ENCODE measurements around the gene GPR137C. TPM values are rescaled to one million over a fixed set of nuclear protein-coding genes. Genes with fewer than 3 reads are reported as not detected.

The GPR137C gene
- total RNA-seq, 3 donors from 2014 or later (not counting 1 experiment from before 2014, with no cell fraction given), result 0.42 to 1.4 (median 0.57) TPM

DNA sequence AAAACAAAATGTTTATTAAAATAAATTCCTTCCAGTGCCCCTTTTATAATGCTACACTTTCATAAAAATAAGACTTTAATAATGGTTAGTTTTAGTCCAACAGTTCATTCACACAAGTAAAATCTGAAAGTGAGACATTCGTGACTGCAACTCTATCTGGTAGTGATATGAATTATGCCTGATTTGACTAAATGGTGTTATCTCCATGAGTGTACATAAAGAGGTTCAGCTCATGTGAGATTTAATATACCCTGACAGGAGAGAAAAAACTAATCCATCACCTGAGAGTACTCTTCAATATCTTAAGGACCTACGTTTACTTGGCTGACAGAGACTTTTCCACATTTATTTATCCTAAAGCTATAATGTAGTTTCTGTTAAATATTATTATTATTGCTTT is 108.7 kb downstream of the GPR137C start:
- H3K36me3 Mint-ChIP-seq, result no peaks in the 10 kb centered on the region
- DNase-seq, result no peak
- Histone ChIP-seq H3K4me3 (ENCODE audit: low read length) (no peak overlapping the region), H3K36me3 (ENCODE audit: control insufficient read depth, insufficient read depth, low read length) (peaks cover 31% of the 10 kb centered on the region), H3K27ac (ENCODE audit: low read length) (no peak overlapping the region), H3K9me3 (ENCODE audit: control insufficient read depth, insufficient read depth, low read length) (no peaks in the 10 kb centered on the region), H3K27me3 (ENCODE audit: control insufficient read depth, insufficient read depth, low read length) (no peaks in the 10 kb centered on the region), H3K4me1 (ENCODE audit: control insufficient read depth, insufficient read depth, low read length) (no peaks in the 10 kb centered on the region)
- intact Hi-C loops (cut with micrococcal nuclease), result no loop called here
- 100% methylated on average over 1 of the region's 2 CpGs for WGBS (ENCODE audit: insufficient coverage)
- H3K4me3 Mint-ChIP-seq, result no peak overlapping the region
- no peaks in the 10 kb centered on the region for H3K9me3 Mint-ChIP-seq
- ATAC-seq, result no peak
- H3K4me1 Mint-ChIP-seq, result no peaks in the 10 kb centered on the region
- TF ChIP-seq, protein P1, sequence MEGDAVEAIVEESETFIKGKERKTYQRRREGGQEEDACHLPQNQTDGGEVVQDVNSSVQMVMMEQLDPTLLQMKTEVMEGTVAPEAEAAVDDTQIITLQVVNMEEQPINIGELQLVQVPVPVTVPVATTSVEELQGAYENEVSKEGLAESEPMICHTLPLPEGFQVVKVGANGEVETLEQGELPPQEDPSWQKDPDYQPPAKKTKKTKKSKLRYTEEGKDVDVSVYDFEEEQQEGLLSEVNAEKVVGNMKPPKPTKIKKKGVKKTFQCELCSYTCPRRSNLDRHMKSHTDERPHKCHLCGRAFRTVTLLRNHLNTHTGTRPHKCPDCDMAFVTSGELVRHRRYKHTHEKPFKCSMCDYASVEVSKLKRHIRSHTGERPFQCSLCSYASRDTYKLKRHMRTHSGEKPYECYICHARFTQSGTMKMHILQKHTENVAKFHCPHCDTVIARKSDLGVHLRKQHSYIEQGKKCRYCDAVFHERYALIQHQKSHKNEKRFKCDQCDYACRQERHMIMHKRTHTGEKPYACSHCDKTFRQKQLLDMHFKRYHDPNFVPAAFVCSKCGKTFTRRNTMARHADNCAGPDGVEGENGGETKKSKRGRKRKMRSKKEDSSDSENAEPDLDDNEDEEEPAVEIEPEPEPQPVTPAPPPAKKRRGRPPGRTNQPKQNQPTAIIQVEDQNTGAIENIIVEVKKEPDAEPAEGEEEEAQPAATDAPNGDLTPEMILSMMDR (IDR thresholded peaks at IDR 0.05), result no peak
- H3K27me3 Mint-ChIP-seq (ENCODE audit: low read depth in 2 of 2), result no peaks in the 10 kb centered on the region
- no peak overlapping the region for H3K27ac Mint-ChIP-seq

DNA sequence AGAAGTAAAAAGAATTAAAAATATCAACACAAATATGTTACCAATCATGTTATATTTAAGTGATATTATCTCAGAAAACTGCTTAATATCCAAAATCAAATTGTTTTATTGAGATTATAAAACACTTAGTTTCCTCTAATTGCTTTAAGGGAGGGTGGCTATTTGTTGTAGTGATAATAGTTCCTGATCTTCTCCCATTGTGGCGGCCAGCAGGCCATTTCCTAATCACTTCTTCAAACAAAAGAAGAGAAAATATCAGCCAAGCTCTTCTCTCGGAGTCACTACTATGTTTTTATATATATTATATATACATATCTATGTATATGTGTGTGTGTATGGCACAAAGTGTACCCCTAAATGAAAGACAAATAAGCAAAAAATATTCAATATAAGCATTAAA is 111.2 kb downstream of the GPR137C start:
- Mint-ChIP-seq H3K36me3 (no peaks in the 10 kb centered on the region), H3K4me1 (no peaks in the 10 kb centered on the region), H3K4me3 (no peak overlapping the region), H3K27me3 (ENCODE audit: low read depth in 2 of 2) (no peaks in the 10 kb centered on the region), H3K9me3 (no peaks in the 10 kb centered on the region), H3K27ac (no peak overlapping the region)
- no CpG with 5 or more reads among the region's 2 CpGs for WGBS (ENCODE audit: insufficient coverage)
- intact Hi-C loops (cut with micrococcal nuclease), result no loop called here
- no peaks in the 10 kb centered on the region for H3K4me1 ChIP-seq (ENCODE audit: control insufficient read depth, insufficient read depth, low read length)
- ATAC-seq (no peak), DNase-seq (no peak)
- peaks cover 28% of the 10 kb centered on the region for H3K36me3 ChIP-seq (ENCODE audit: control insufficient read depth, insufficient read depth, low read length)
- no peak overlapping the region for H3K4me3 ChIP-seq (ENCODE audit: low read length)
- no peaks in the 10 kb centered on the region for H3K27me3 ChIP-seq (ENCODE audit: control insufficient read depth, insufficient read depth, low read length)
- no peak overlapping the region for H3K27ac ChIP-seq (ENCODE audit: low read length)
- TF ChIP-seq, protein P1 (IDR thresholded peaks at IDR 0.05), result no peak
- no peaks in the 10 kb centered on the region for H3K9me3 ChIP-seq (ENCODE audit: control insufficient read depth, insufficient read depth, low read length)

DNA sequence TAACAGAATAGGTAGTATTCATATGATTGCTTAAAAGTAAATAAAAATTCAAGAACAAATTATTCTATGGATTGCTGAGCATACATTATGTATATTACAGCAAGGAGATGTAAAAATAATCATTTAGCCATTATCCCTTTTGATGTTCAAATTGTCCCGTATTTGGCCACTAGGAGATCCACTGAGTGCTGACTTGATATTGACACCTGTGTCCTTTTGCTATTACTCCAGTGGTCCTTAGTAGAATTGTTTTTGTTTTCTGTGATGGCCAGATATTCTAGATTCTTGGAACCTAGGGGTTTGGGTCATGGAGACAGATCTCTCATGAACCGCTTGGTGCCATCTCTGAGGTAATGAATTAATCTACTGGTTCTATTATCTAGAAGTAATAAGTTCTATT is 126.0 kb downstream of the GPR137C start:
- no peaks in the 10 kb centered on the region for H3K4me1 ChIP-seq (ENCODE audit: control insufficient read depth, insufficient read depth, low read length)
- TF ChIP-seq, protein P1 (IDR thresholded peaks at IDR 0.05), result no peak
- intact Hi-C loops (cut with micrococcal nuclease), result no loop called here
- H3K9me3 ChIP-seq (ENCODE audit: control insufficient read depth, insufficient read depth, low read length), result no peaks in the 10 kb centered on the region
- H3K36me3 ChIP-seq (ENCODE audit: control insufficient read depth, insufficient read depth, low read length), result peaks cover 36% of the 10 kb centered on the region
- no peaks in the 10 kb centered on the region for H3K27me3 ChIP-seq (ENCODE audit: control insufficient read depth, insufficient read depth, low read length)
- no peak overlapping the region for H3K4me3 ChIP-seq (ENCODE audit: low read length)
- no peaks in the 10 kb centered on the region for H3K9me3 Mint-ChIP-seq
- 100% methylated on average over 2 of the region's 2 CpGs for WGBS (ENCODE audit: insufficient coverage)
- DNase-seq (peak in 1 of 2 donors; percentile 55), ATAC-seq (no peak)
- no peak overlapping the region for H3K27ac ChIP-seq (ENCODE audit: low read length)
- no peaks in the 10 kb centered on the region for H3K27me3 Mint-ChIP-seq (ENCODE audit: low read depth in 2 of 2)
- H3K4me3 Mint-ChIP-seq, result no peak overlapping the region
- H3K4me1 Mint-ChIP-seq, result peaks cover 0 to 5% of the 10 kb centered on the region in 2 donors
- H3K27ac Mint-ChIP-seq, result no peak overlapping the region
- no peaks in the 10 kb centered on the region for H3K36me3 Mint-ChIP-seq

DNA sequence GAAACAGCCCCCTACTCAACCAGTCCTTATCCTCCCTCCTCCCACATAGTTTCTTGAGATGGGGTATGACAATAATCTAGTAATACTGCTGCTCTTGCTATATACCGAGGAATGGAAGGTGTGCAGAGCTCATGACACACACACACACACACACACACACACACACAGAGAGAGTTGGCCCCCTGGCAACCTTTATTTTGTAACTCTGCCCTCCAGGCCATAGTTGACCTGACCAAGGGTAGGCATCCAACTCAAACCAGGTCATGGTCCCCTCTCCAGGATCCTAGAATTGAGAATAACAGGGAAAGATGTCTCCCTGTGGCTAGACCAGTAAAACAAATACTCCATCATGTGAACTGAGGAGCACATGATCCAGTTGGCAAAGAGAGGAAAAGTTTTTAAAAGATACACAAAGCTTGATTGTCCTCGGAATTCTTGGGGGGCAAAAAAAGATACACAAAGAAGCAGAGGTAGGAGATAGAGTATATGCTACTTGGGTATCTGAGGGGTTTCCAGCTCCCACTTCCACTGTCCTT is 131.4 kb downstream of the GPR137C start:
- Histone ChIP-seq H3K27ac (ENCODE audit: low read length) (no peak overlapping the region), H3K4me1 (ENCODE audit: control insufficient read depth, insufficient read depth, low read length) (peaks cover 3% of the 10 kb centered on the region), H3K36me3 (ENCODE audit: control insufficient read depth, insufficient read depth, low read length) (peaks cover 5% of the 10 kb centered on the region), H3K9me3 (ENCODE audit: control insufficient read depth, insufficient read depth, low read length) (no peaks in the 10 kb centered on the region), H3K4me3 (ENCODE audit: low read length) (no peak overlapping the region), H3K27me3 (ENCODE audit: control insufficient read depth, insufficient read depth, low read length) (no peaks in the 10 kb centered on the region)
- TF ChIP-seq, protein P1 (IDR thresholded peaks at IDR 0.05), result no peak
- ATAC-seq, result no peak
- Mint-ChIP-seq H3K4me1 (peaks cover 31 to 39% of the 10 kb centered on the region in 2 donors), H3K27ac (no peak overlapping the region), H3K9me3 (no peaks in the 10 kb centered on the region), H3K4me3 (no peak overlapping the region), H3K27me3 (ENCODE audit: low read depth in 2 of 2) (no peaks in the 10 kb centered on the region), H3K36me3 (no peaks in the 10 kb centered on the region)
- no peak for DNase-seq
- intact Hi-C loops (cut with micrococcal nuclease), result no loop called here
- 100% methylated on average over 2 of the region's 2 CpGs for WGBS (ENCODE audit: insufficient coverage)
